Eye (tissue), 1 donor: Measurements from ENCODE around the gene DFFA.
"Not testable (repeated sequence)": the region's sequence is repeated elsewhere in the genome, so short reads cannot be mapped to it uniquely, and the experiment has no call there.

Experiments
- DNase-seq: peaks from one replicate; pipeline ENCODE4 v3.0.0-alpha.2; 2015

Gene DFFA

GRCh38 chr1:10504249-10504648 lies 31.9 kb upstream of the DFFA start:
- DNase-seq, result no peak

- DNase-seq, result no peak
Observed at GRCh38 chr1:10502206-10502605, 29.9 kb upstream of the DFFA start.

- no peak for DNase-seq
Observed at GRCh38 chr1:10498231-10498630, 25.9 kb upstream of the DFFA start.

GRCh38 chr1:10497109-10497508 lies 24.8 kb upstream of the DFFA start:
- DNase-seq, result no peak

GRCh38 chr1:10495952-10496351 lies 23.6 kb upstream of the DFFA start:
- DNase-seq, result peak; percentile 52

- DNase-seq, result no peak
Observed at GRCh38 chr1:10495475-10495817, 23.1 kb upstream of the DFFA start.

GRCh38 chr1:10494754-10495474 lies 22.6 kb upstream of the DFFA start:
- DNase-seq, result peak; percentile 91

- no peak for DNase-seq
Observed at GRCh38 chr1:10494418-10494753, 22.1 kb upstream of the DFFA start.

- DNase-seq, result no peak
Observed at GRCh38 chr1:10490286-10490970, 18.1 kb upstream of the DFFA start.

GRCh38 chr1:10489291-10490055 lies 17.1 kb upstream of the DFFA start:
- DNase-seq, result no peak

- DNase-seq, result no peak
Observed at GRCh38 chr1:10484521-10484920, 12.2 kb upstream of the DFFA start.

GRCh38 chr1:10480614-10481013 lies 8.3 kb upstream of the DFFA start:
- no peak for DNase-seq

- no peak for DNase-seq
Observed at GRCh38 chr1:10479296-10479695, 7.0 kb upstream of the DFFA start.

- no peak for DNase-seq
Observed at GRCh38 chr1:10475510-10475909, 3.2 kb upstream of the DFFA start.

- DNase-seq, result peak; percentile 95
Observed at GRCh38 chr1:10474613-10475507, 2.5 kb upstream of the DFFA start, which contains the start of gene PEX14. PEX14 (plus strand) TSS chr1:10474950; CDS start chr1:10474967, 17 bp downstream.

GRCh38 chr1:10474309-10474612 lies 1.9 kb upstream of the DFFA start:
- not testable (repeated sequence) for DNase-seq

GRCh38 chr1:10473145-10473765 lies 926 bp upstream of the DFFA start:
- no peak for DNase-seq

GRCh38 chr1:10471411-10472219 lies 714 bp downstream of the DFFA start:
- DNase-seq, result no peak

GRCh38 chr1:10470043-10470442 lies 2.3 kb downstream of the DFFA start:
- no peak for DNase-seq

- DNase-seq, result no peak
Observed at GRCh38 chr1:10467078-10467477, 5.3 kb downstream of the DFFA start.

- DNase-seq, result no peak
Observed at GRCh38 chr1:10459184-10459583, 13.1 kb downstream of the DFFA start.

- no peak for DNase-seq
Observed at GRCh38 chr1:10457875-10458274, 14.5 kb downstream of the DFFA start.
